ENCODE measurements around the gene CABLES1.

- TF ChIP-seq CTCF (conservative IDR thresholded peaks at IDR 0.05) (no peak), EZH2 (IDR thresholded peaks at IDR 0.05; ENCODE audit: low read depth) (no peak)
Measured at GRCh38 chr18:23227726-23228070, 92.4 kb downstream of the CABLES1 start.
